Hypothalamus (tissue), 51 donors: ENCODE measurements around the gene PRR36.
"Not testable (repeated sequence)": the region's sequence is repeated elsewhere in the genome, so short reads cannot be mapped to it uniquely, and the experiment has no call there.

Experiments used
- DNase-seq, 51 donors: peaks; one replicate each; lab custom pipeline; 2025; lab: John Stamatoyannopoulos, UW

PRR36 gene

GRCh38 chr19:7861619-7862412, 12.4 kb downstream of the PRR36 start:
- DNase-seq = no peak

GRCh38 chr19:7860714-7861618, 13.2 kb downstream of the PRR36 start:
- peak in 11 of 51 donors; percentile 18 to 50 (median 24) for DNase-seq

GRCh38 chr19:7859831-7860713, 14.1 kb downstream of the PRR36 start:
- no peak for DNase-seq

- DNase-seq = not testable (repeated sequence)
These were observed 15.1 kb downstream of the PRR36 start for GRCh38 chr19:7859087-7859486.

GRCh38 chr19:7858109-7858770, 15.9 kb downstream of the PRR36 start:
- no peak for DNase-seq

GRCh38 chr19:7857727-7858108, 16.5 kb downstream of the PRR36 start:
- DNase-seq = no peak

- DNase-seq = no peak
These were observed 17.2 kb downstream of the PRR36 start for GRCh38 chr19:7856679-7857663.

- no peak for DNase-seq
These were observed 18.0 kb downstream of the PRR36 start for GRCh38 chr19:7856109-7856591.

- no peak for DNase-seq
These were observed 18.6 kb downstream of the PRR36 start for GRCh38 chr19:7855426-7856108.

- DNase-seq = peak in 1 of 51 donors; percentile 41
These were observed 20.4 kb downstream of the PRR36 start for GRCh38 chr19:7853770-7854128.

GRCh38 chr19:7852851-7853769, 21.1 kb downstream of the PRR36 start:
- DNase-seq = peak in 34 of 51 donors; percentile 18 to 80 (median 48)

GRCh38 chr19:7851623-7852500, 22.3 kb downstream of the PRR36 start:
- peak in 50 of 51 donors; percentile 18 to 96 (median 80) for DNase-seq

- DNase-seq = no peak
These were observed 23.1 kb downstream of the PRR36 start for GRCh38 chr19:7850945-7851622.

- peak in 20 of 51 donors; percentile 12 to 47 (median 33) for DNase-seq
These were observed 24.0 kb downstream of the PRR36 start for GRCh38 chr19:7850000-7850813.

GRCh38 chr19:7849631-7849999, 24.6 kb downstream of the PRR36 start:
- DNase-seq = no peak
